Activated CD8-positive, alpha-beta memory T cell treated with anti-CD3 and anti-CD28 coated beads for 1 hour (primary cell): ENCODE data around the gene PCSK6.

ENCODE experiments used
- DNase-seq, 2 donors: peaks; one replicate each; pipeline ENCODE4 v3.0.0-alpha.2; 2020; ENCODE audit warnings: low read depth in 1 of 2; ENCODE audit errors: extremely low read depth in 1 of 2

PCSK6 gene

DNA sequence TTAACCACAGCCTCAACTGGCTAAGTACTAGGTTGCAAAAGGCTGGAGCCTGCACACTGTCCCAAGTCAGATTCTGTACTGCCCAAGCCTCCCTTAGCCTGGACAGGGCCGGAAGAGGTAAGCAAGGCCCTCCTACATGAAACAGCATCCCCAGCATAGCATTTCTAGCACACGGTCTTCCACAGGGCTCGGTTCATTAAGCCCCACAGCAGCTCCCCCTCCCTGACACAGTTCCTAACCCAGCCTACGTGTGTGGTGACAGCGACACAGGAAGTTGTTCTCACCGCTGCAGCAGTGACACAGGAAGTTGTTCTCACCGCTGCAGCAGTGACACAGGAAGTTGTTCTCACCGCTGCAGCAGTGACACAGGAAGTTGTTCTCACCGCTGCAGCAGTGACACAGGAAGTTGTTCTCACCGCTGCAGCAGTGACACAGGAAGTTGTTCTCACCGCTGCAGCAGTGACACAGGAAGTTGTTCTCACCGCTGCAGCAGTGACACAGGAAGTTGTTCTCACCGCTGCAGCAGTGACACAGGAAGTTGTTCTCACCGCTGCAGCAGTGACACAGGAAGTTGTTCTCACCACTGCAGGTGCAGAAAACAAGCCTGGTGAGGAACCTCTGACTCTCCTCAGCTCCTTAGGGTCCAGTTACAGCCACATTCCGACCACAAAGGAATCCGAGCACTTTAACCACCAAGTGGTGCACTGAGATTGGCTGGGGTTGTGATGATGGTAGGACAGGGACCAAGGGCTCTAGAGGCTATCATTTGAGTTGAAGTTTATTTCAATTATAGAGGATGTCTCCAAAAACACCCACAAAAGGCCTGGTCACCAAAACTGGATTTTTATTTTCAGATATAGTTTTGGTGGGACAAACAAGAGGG is 155.4 kb downstream of the PCSK6 start:
- peak in 1 of 2 donors; percentile 23 for DNase-seq

DNA sequence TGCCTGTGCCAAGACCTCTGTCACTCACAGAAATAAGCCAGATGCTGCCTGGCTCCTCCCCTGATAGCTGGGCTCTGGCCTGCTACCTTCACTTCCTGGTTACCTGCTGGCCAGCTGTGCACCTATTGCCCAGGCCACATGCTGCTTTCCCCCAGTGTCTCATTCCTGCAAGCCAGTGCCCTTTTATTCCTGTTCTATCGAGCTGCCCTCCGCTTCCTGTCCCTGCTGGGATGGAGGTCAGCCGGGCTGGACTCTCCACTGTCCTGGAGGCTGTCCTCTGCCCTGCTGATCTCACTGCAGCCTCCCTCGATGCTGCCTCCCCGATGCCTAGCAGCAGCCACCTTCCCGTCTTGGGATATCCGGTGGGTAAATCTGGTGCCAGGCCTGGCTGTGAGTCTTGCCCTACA is 157.4 kb downstream of the PCSK6 start:
- DNase-seq = no peak

DNA sequence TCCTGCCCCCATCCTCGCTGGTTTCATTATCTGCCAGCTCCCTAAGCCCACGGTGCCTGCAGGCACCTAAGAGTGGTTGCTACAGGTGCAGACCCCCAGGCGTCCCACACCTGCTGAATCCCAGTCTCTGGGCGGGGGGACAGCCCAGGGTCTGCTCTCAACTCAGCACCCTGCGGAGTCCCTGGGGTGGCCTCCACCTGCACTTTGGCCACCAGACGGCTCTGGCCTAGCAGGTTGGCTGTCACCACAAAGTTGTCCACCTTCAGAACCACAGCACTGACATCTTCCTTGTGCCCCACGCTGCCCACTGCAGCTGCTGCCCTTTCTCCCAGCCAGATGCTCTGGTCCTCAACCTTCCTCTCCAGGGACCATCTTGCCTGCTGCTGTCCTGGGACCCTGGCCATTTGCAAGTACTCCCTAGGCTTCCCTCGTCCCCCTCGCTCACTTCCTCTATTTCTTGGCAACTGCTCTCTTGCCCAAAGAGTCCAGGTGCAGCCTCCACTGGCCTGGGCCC is 159.6 kb downstream of the PCSK6 start:
- DNase-seq = no peak

DNA sequence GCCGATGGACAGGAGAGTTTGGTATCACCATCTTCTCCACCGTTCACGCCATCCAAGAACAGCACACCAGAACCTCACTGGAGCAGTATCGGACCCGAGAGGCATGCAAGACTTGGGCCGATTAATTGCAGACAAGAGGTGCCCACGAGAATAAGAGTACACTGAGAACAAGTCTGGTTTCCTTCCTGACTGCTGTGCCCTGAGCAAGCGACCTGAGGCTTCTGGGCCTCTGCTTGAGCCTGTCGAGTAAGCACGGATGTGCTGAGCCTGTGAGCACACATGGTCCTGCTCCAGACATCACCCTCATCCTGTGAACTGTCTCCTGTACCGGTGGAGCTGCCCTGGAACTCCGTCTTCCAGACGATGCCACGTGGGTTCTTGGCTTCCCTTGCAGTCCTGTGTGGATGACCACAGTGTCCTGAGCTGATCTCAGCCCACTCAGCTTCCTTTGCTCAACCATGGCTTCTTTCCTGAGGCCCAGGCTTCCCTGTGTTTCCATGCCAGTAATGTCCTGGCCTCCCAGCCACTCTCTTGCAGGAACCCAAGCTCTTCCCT is 160.1 kb downstream of the PCSK6 start:
- DNase-seq = no peak

DNA sequence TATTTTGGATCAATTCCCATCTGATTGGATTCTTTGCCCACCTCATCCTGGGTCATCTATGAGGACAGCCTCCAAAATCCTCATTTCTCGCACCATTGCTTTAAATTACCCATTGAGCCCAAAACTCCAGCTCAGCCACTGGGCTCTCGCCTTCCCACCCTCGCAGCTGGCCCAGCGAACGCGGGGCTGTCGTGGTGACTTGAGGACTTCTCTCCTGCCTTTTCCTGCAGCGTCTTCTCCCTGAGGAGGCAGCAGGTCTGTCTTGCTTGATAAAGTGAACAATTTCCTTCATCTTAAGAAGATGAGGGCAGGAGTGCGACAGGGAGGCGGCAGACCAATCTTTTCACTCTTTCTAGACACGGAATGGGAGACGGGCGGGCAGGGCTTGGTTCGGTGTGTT is 161.5 kb downstream of the PCSK6 start:
- DNase-seq = no peak

DNA sequence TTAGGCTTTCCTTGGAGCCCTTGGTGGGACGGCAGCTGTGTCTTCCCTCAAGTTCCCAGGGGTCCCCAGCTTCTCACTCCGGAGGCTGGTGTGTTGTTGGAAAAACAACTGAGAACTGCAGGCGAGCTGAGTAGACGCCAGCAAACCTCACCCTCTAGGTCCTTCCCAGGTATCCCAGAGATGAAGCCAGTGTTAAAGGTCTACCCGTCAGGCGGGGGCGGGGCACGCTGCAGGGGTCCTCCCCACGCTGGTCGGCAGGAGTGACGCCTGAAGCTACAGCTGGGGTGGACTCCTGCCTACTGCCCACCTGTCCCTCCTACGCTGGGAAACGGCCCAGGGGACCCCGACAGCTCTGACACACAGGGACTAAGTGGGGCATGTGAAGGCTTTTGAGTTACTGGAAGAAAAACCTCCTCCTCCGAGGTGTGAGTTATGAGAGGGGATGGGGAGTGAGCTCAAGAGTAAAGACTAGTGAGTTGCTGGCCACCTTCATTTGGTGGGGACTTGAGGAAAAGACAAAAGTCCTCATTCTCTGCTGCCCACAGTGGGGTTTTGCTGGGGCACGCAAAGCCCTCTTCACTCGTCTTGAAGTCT is 162.3 kb downstream of the PCSK6 start:
- DNase-seq = no peak

DNA sequence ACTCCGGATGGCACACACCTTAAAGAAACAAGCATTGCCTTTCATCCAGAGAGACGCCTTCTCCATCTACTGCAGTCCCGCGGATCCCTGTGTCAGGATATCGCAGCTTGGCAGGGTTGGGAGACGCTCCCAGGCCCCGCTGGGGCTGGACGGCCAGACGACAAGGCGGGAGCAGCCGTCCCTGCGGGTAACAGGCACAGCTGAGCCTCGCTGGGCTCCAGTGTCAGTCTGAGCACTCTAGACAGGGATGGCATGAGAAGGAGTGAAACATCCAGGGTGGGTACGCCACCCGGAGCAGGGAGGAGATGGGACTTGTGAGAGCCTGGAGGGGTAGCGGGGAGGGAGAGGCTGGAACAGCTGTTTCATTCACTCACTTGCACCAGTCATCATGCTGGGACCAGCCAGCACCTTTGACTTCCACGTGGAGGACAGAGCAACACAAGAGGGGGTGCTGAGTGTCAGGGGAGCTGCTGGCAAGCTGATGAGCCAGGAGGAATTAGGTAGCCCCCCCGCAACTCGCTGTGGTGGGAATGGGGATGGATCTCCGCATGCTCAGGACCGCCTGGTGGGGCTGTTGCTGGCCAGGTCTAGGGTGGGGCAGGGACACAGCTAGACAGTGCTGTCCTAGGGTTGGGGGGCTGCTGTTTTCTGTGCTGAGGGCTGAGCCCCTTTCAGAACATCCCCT is 162.9 kb downstream of the PCSK6 start:
- DNase-seq = no peak

DNA sequence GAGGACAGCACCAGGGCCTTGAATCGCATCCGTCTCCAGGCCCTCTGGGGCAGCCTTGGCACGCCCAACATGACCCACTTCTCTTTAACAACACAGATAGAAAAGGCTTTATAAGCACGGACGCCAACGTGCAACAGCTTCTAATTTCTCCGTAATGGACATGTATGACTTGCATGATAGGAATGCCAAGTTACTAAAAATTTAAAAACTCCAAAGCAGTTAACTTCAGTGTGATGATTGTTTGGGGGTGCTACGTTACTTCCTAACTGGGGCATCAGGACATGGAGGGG is 163.5 kb downstream of the PCSK6 start:
- no peak for DNase-seq

DNA sequence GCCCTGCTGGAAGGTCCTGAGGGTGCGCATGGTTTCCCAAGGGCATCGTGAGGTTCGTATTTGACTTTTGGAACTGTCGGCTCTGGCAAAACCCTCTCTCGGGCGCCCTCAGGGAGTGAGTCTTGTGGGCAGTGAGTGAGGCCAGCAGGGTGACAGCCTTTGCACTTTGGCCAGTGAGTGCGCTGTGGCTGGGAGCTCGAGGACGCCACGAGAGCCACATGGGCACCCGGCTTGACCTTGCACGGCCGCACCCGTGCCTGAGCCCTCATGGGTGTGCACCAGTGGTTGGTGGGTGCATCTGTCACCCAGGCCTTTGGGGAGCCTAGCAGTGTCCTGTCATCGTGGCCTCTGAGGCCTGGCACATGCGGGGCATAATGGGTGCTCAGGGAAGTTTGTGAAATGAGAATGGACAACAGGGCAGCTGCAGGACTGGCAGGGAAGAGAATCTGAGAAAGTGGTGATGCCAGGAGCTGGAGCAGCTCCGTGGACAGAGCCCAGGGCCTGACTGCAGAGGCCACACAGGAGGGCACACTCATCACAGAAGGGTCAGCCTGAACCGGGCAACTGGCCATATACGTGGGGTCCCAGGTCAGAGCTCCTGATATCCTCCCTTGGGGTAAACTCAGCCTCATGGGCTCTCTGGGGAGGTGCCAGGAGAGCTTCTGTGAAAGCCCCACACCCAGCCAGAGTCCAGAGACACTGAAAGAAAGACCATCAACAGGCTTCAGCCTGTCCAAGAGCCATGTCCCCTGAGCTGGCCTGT is 164.1 kb downstream of the PCSK6 start:
- no peak for DNase-seq

DNA sequence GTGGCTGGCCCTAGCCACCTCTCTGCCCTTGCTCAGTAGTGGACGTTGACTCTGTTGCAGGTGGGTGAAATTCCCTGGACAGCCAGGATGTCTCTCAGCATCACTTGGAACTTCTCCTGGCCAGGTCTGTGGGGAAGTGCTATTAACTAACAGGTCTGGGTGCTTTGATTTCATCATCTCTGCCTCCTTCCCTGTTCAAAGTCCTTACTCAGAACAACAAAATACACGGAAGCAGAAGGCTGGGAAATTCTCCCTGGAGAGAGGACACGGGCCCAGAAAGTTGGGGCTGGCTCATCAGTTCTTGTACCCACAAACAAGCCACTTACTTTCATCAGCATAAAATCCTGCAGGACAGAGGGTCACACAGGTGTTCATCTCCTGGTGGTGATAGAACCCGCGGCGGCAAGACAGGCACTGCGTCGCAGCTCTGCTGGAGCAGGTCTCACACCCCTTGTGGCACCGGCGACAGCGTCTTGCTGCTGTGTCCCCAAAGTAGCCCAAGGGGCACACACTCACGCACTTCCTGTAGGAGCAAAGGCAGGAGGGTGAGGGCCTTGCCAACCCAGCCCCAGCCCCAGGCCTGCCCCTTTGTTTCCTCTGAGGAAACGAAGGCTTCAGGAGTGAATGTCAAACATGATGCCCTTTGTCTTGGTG is 164.9 kb downstream of the PCSK6 start:
- no peak for DNase-seq

DNA sequence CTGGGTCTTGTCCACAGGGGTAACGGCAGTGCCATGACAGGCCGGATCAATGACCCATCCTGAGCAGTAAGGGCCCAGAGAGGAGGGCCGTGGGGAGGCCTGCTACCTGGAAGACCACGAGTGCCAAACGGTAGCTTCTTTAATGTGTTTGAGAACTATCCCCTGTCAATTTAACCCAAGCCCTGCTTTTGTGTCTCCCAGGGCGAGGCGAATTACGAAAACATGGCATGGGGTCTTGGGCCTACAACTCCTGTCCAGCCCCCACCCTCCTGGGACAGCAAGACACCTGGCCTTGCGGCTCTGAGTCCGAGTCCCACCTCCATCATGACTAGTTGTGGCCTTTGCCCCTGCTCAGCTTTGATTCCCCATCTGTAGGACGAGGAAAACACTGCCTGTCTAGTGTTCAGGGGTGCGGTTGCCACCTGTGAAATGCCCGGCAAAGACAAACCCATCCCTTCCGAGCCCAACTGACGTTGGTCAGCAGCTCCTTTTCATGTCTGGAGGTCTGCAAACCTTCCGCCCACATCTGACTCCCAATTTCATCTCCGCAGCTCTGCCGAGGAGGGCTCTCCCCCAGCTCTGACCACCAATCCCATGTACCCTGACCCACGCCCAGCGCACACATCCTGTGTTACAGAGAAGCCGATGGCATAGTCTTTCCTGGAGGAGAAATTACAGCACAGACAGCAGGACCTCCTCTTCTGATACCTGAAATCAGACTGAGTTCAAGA is 165.5 kb downstream of the PCSK6 start:
- DNase-seq = no peak

DNA sequence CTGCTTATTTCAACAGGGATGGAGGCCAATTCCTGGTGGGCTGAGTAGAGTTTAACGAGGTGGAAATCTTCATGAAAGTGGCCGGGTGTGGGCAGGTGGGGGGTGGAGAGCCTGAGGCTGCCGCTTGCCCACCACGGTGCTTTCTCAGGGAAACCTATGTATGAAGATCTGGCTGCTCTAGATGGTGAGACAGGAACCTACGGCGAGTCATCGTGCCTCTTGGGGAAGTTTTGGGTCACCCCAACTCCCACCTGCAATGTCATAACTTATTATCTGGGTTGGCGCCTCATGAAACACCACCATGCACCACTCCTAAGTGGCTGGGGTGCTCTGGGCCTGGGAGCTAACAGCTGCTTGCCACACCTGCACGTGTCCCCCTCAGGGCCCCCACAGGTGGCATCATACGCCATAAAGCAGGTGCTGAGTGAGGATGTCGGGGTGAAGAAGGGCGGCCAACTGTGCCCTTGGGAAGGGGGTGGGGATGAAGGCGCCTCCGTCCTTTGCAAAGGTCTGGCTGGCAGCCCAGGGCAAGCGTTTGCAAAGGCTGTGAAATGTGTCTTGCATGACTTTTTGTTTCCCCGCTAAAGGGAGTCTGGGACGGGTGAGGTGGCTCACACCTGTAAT is 166.5 kb downstream of the PCSK6 start:
- DNase-seq = no peak

DNA sequence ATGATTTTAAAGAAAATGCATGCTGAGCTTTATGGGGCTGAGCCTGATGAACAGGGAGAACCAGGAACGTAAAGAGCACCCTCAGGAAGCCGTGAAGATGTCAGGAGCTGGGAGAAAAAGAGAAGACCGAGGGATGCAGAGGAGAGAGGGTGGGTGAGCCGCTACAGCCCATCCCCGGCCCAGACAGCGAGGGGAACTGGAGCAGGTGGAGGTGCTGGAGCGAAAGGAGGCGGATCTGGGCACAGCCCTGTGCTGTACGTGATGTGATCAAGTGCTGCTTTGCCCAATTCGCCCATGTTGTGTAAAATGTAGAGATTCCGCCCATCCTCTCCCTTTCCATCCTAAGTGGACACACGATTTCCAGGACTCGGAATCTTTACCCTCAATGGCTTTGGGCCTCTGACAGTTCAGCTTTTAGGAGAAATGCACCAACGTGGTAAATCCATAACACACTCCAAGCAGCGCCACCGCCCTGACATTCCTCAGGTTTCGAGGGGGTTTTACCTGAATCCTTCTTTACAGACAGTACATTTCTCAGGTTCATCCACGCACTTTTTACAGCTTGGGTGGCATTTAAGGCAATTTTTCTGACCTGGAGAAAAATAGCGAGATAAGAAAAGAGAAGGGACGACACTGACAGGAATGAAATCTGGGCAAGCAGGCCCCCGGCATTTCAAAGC is 167.4 kb downstream of the PCSK6 start:
- DNase-seq = no peak

DNA sequence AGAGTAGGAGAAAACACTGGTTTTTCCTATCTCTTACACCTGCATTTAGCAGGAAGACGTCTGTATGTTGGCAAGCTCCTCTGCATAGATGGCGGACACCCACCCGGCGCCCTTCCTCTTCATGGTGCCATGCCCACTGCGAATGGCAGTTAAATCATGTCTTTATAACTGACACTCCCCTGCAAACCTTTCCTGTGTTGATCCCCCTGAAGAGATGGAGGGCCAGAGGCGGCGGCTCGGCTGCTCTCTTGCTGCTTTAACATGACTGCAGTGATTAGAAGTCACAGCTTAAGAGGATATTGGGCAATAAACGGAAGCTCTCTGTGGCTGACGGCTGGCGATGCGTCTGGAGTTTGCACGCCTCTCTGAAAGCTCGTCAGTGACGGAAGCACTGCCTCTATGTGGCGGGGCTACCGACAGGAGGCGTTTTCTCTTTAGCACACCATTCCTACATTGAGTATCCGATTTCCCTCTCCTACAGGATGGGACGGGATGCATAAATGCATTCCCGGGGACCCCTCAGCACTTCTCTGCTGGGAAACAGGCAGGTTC is 168.9 kb downstream of the PCSK6 start:
- peak; percentile 21 to 24 for DNase-seq

DNA sequence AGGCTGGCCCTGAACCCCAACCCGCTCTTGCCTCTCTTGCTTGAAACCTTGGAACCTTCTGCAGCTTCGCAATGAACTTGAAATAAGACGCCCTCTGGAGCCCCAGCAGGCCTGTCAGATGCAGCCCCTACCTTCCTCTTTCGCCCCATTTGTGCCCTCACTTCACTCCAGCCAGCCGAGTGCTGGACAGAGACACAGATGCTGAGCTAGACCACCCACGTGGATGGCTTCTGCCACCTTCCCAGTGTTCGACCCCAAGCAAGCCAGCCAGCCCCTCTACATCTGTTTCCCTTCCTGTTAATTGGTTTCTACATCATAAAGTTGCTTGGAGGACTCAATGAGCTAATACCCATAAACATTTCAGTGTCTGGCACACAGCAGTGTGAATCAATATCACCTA is 170.7 kb downstream of the PCSK6 start:
- no peak for DNase-seq

DNA sequence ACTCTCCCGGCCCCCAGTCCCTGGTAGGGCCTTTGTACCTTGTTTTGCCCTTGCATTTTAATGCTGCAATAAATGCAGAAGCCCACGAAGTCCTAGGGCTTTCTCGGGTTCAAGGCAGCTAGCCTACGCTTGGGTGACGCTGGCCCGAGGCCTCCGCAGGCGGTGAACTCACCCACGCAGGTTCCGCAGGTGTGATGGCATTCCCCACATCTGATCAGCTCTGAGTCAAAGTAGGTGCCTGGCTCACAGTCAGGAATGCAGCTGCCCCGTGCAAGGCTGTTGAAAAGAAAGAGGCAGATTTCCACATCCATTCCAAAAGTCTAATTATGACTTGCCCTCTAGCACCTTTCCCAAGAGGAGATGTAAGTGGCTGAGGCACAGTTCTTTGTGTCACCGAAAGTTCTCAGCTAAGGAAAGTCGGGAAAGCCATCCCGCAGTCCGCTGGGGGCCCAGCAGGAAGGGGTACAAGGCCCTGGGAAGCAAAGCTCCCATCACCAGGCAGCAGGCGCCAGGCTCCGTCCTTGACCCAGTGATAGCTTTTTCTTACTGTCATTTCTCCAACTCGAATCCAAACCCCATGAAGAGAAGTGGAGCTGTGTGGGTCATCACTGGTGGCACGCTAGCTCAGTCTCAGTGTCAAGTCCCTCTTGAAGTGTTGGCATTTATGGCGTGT is 171.2 kb downstream of the PCSK6 start:
- no peak for DNase-seq

DNA sequence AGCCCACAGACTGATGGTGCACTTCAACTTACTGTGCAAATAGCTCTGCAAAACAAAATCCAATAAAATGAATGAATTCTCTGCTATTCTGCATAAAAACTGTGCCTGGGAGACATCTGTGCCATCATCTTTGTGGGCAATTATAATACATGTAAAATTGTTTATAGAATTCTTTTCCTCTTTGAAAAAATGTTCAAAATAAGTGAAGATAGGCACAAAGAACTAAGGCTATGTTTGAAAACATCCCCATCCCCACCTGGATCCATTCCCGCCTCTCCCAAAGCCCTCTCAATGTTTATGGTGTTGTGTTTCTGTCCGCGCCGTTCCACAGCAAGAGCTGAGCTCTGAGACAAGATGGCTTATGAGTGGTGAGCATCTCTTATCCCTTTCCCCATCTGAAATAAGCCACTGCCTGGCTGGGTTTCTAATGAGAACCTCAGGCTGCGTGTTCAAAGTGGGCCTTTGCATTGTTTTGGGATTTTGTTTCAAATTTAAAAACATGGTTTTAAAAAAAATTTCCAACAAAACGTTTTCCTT is 172.1 kb downstream of the PCSK6 start:
- DNase-seq = no peak

DNA sequence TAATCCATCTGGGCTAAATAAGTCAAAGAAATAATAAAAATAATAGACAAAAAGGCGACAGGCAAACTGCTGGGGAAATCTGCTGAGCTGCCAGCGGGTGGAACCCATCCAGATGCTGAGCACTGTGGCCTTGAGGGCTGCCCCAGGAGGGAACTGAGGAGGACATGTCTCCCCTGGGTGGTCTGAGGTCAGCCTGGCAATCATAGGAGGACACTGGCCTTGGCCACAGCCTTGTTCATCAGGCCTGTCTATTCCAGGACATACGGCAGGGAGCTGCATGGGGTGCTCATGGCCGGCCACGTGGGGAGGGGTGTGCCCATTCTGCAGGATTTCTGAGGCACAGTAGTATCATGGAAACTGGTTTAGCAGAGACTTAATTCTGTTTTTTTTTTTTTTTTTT is 173.0 kb downstream of the PCSK6 start:
- DNase-seq = no peak
